ENCODE results near the gene RBM15. TPM values are rescaled to one million over a fixed set of nuclear protein-coding genes. Genes with fewer than 3 reads are reported as not detected.

Gene RBM15
- total and polyA plus RNA-seq, 2 of the 13 experiments (the other 11 are each of a cell fraction or from before 2014, with no cell fraction given) = 13.5 to 36.4 TPM

GRCh38 chr1:110346690-110347089 is 7.5 kb downstream of the RBM15 start:
- Histone ChIP-seq H3K27me3 (ENCODE audit: control insufficient read depth in 1 of 2, insufficient read depth in 2 of 2, low read length in 2 of 2) (no peaks in the 10 kb centered on the region), H3K9ac (ENCODE audit: insufficient read depth, low read depth, low read length) (peak overlapping the region; percentile 1; the same call in 1 of the 2 replicates), H2AFZ (ENCODE audit: low read length) (no peak overlapping the region), H3K36me3 (replicated peaks in 1 of 2; ENCODE audit: control insufficient read depth in 1 of 2, insufficient read depth in 2 of 2, low read length in 2 of 2) (peaks cover 2 to 24% of the 10 kb centered on the region in 2 experiments; a peak in 4 of 5 replicates), H3K4me2 (ENCODE audit: low read depth, low read length) (peak overlapping the region; percentile 8; the same call in 1 of the 2 replicates), H4K20me1 (ENCODE audit: insufficient read depth, low read length) (peaks cover 44% of the 10 kb centered on the region), H3K79me2 (ENCODE audit: insufficient read depth, low read length) (peaks cover 99% of the 10 kb centered on the region), H3K9me3 (ENCODE audit: low read length) (no peaks in the 10 kb centered on the region), H3K4me1 (ENCODE audit: insufficient read depth, low read length) (peaks cover 96% of the 10 kb centered on the region), H3K27ac (ENCODE audit: extremely low read length, insufficient read depth, low read length) (no peak overlapping the region), H3K4me3 (replicated peaks in 1 of 3; ENCODE audit: insufficient read depth in 1 of 3, low read depth in 2 of 3, low read length in 3 of 3) (no peak overlapping the region)
- ChIA-PET POLR2A (interaction anchor here (4.6 kb wide), 1 partner anchor 8 kb away, joined by 29 read pairs; the partner anchor contains the start of gene RBM15), CTCF (ENCODE audit: low intra/inter-chr PET ratio, low total read pairs) (no interaction called here)
- ATAC-seq (no peak), DNase-seq (ENCODE audit: low spot score) (no peak), FAIRE-seq (no peak)
- in situ Hi-C loops (cut with HindIII; ENCODE audit: extremely low pct_ligation_motif_present, low pct_unique_long_range_greater_than_20kb) (no loop called here), intact Hi-C loops (cut with micrococcal nuclease; ENCODE audit: unreplicated experiment) (no loop called here)
- BruUV-seq (replicated peaks) = no TSS peak
- WGBS (ENCODE audit: low lambda C conversion rate) = 79% methylated on average over 8 of the region's 9 CpGs
- no peak for TF ChIP-seq ZNF282 (IDR thresholded peaks at IDR 0.05; ENCODE audit: partially characterized antibody)
- no peak for TF ChIP-seq SUZ12 (IDR thresholded peaks at IDR 0.05; ENCODE audit: low read depth, low read length)
- TF ChIP-seq ZNF451 (CRISPR knock-in tag; IDR thresholded peaks at IDR 0.05) = no peak
- no peak for TF ChIP-seq MTF2 (CRISPR knock-in tag; IDR thresholded peaks at IDR 0.05; ENCODE audit: borderline replicate concordance)
- no peak for TF ChIP-seq AKNA (CRISPR knock-in tag; IDR thresholded peaks at IDR 0.05; ENCODE audit: borderline replicate concordance)
- no peak for TF ChIP-seq ZMYM3 (CRISPR knock-in tag; IDR thresholded peaks at IDR 0.05)
- no peak for TF ChIP-seq ZBTB21 (CRISPR knock-in tag; IDR thresholded peaks at IDR 0.05)
- no peak for TF ChIP-seq SMYD3 (CRISPR knock-in tag; IDR thresholded peaks at IDR 0.05)
- no peak for TF ChIP-seq CENPBD1 (CRISPR knock-in tag; IDR thresholded peaks at IDR 0.05; ENCODE audit: borderline replicate concordance, low read depth)
- no peak for TF ChIP-seq NR0B2 (CRISPR knock-in tag; IDR thresholded peaks at IDR 0.05)
- TF ChIP-seq ZXDC (CRISPR knock-in tag; IDR thresholded peaks at IDR 0.05) = no peak
- TF ChIP-seq KLF12 (CRISPR knock-in tag; IDR thresholded peaks at IDR 0.05; ENCODE audit: borderline replicate concordance) = no peak
- TF ChIP-seq ATF2 (CRISPR knock-in tag; IDR thresholded peaks at IDR 0.05) = no peak
- TF ChIP-seq MIXL1 (CRISPR knock-in tag; IDR thresholded peaks at IDR 0.05) = no peak
- TF ChIP-seq MAX (IDR thresholded peaks at IDR 0.05) = no peak

Data from HepG2 (cell line).